Spleen (tissue), 7 donors: Measurements from ENCODE around the gene RTN4RL2.

Experiments used
- CTCF ChIP-seq, 11 experiments: fragments of 200-600 bp in 7 of 11; fragments of 450-650 bp in 4 of 11; sonication (generic) in 4 of 11; IDR thresholded peaks in 8 of 11; conservative IDR thresholded peaks in 3 of 11; 1 replicate in 7 of 11; 2 replicates in 4 of 11; pipeline versions ENCODE4 v1.4.0 to v1.8.0; 2016 to 2021; ENCODE audit warnings: antibody characterized with exemption in 11 of 11, inconsistent platforms in 4 of 11, mild to moderate bottlenecking in 1 of 11
- POLR2A ChIP-seq, 3 donors: fragments of 450-650 bp; IDR thresholded peaks; one replicate each; pipeline ENCODE4 v1.5.1; 2017; ENCODE audit warnings: antibody characterized with exemption in 3 of 3, mild to moderate bottlenecking in 1 of 3
- donor health status: DM: no; HTN: no; CAD: no; lungs with moderate emphysema.
- donor health status: DM: no; HTN: no; CAD: no.
- donor health status: DM: no; HTN: no; CAD: no.

- TF ChIP-seq POLR2A (IDR thresholded peaks at IDR 0.05) (no peak), CTCF (IDR thresholded peaks at IDR 0.05 in 8 of 11, conservative IDR thresholded peaks at IDR 0.05 in 3 of 11) (no peak)
Measured at GRCh38 chr11:57496109-57496820, 35.9 kb downstream of the RTN4RL2 start.
